Stimulated activated CD4-positive, alpha-beta T cell treated with anti-CD3 and anti-CD28 coated beads, Interleukin-15, amount 100 ng/mL, for 1 hour (primary cell): ENCODE results near the gene EDDM13.
"Not testable (repeated sequence)": the region's sequence is repeated elsewhere in the genome, so short reads cannot be mapped to it uniquely, and the experiment has no call there.

Experiments used
- DNase-seq, 2 donors: peaks; one replicate each; pipeline ENCODE4 v3.0.0-alpha.2; 2020; ENCODE audit warnings: low read depth in 1 of 2, low spot score in 1 of 2

EDDM13 gene

GRCh38 chr19:56321254-56321988 lies 48.9 kb downstream of the EDDM13 start:
- DNase-seq, result no peak

GRCh38 chr19:56321989-56322440 lies 49.5 kb downstream of the EDDM13 start:
- no peak for DNase-seq

GRCh38 chr19:56324436-56324835 lies 51.9 kb downstream of the EDDM13 start:
- no peak for DNase-seq

- no peak for DNase-seq
Observed at GRCh38 chr19:56332695-56333094, 60.1 kb downstream of the EDDM13 start.

GRCh38 chr19:56333506-56333905 lies 61.0 kb downstream of the EDDM13 start:
- no peak for DNase-seq

GRCh38 chr19:56335371-56335770 lies 62.8 kb downstream of the EDDM13 start:
- not testable (repeated sequence) for DNase-seq

GRCh38 chr19:56337077-56337476 lies 64.5 kb downstream of the EDDM13 start:
- not testable (repeated sequence) for DNase-seq

GRCh38 chr19:56339031-56339430 lies 66.5 kb downstream of the EDDM13 start:
- not testable (repeated sequence) for DNase-seq

- no peak for DNase-seq
Observed at GRCh38 chr19:56341948-56342347, 69.4 kb downstream of the EDDM13 start.

GRCh38 chr19:56347163-56347778 lies 74.7 kb downstream of the EDDM13 start:
- DNase-seq, result no peak

- no peak for DNase-seq
Observed at GRCh38 chr19:56348289-56348877, 75.8 kb downstream of the EDDM13 start.

- DNase-seq, result no peak
Observed at GRCh38 chr19:56350416-56351045, 78.0 kb downstream of the EDDM13 start.

GRCh38 chr19:56351208-56351607 lies 78.7 kb downstream of the EDDM13 start:
- DNase-seq, result no peak

GRCh38 chr19:56355517-56355916 lies 83.0 kb downstream of the EDDM13 start:
- DNase-seq, result no peak

GRCh38 chr19:56356944-56357343 lies 84.4 kb downstream of the EDDM13 start:
- no peak for DNase-seq
